Nephron (organoid): ENCODE data around the gene MICAL3.
"Not testable (repeated sequence)": the region's sequence is repeated elsewhere in the genome, so short reads cannot be mapped to it uniquely, and the experiment has no call there.

Experiments
- H3K27ac Mint-ChIP-seq, 3 experiments: 2 replicates each; pipeline ENCODE4 v1.8.0; 2020; ENCODE audit warnings: mixed read lengths in 3 of 3, mild to moderate bottlenecking in 2 of 3, moderate library complexity in 1 of 3
- H3K27me3 Mint-ChIP-seq: 2 replicates; pipeline ENCODE4 v1.8.0; 2021; ENCODE audit warnings: low read depth, mild to moderate bottlenecking, moderate library complexity, mixed read lengths
- H3K36me3 Mint-ChIP-seq: 2 replicates; pipeline ENCODE4 v1.8.0; 2020; ENCODE audit warnings: low read depth, mixed read lengths
- H3K4me1 Mint-ChIP-seq: 2 replicates; pipeline ENCODE4 v1.8.0; 2020; ENCODE audit warnings: mixed read lengths
- H3K4me3 Mint-ChIP-seq, 3 experiments: 2 replicates each; pipeline ENCODE4 v1.8.0; 2020; ENCODE audit warnings: mild to moderate bottlenecking in 3 of 3, mixed read lengths in 3 of 3, moderate library complexity in 2 of 3
- H3K9me3 Mint-ChIP-seq: 2 replicates; pipeline ENCODE4 v1.8.0; 2020; ENCODE audit warnings: mixed read lengths
- CTCF ChIP-seq, 3 experiments: fragments of 200-600 bp; sonication (generic); IDR thresholded peaks; one replicate each; pipeline ENCODE4 v1.5.0; 2021; ENCODE audit warnings: antibody characterized with exemption in 3 of 3; ENCODE audit not compliant: unreplicated experiment in 3 of 3

Gene MICAL3

GRCh38 chr22:18066181-18066859, 42.0 kb upstream of the MICAL3 start:
- peaks cover 33% of the 10 kb centered on the region for H3K27me3 Mint-ChIP-seq
- H3K9me3 Mint-ChIP-seq, result no peaks in the 10 kb centered on the region

GRCh38 chr22:18065256-18065655, 40.9 kb upstream of the MICAL3 start:
- Mint-ChIP-seq H3K27me3 (peaks cover 33% of the 10 kb centered on the region), H3K4me3 (no peak overlapping the region), H3K27ac (peak overlapping the region in 1 of 3 experiments; percentile 73), H3K4me1 (peaks cover 15% of the 10 kb centered on the region), H3K36me3 (no peaks in the 10 kb centered on the region), H3K9me3 (no peaks in the 10 kb centered on the region)
- TF ChIP-seq CTCF (IDR thresholded peaks at IDR 0.05; ENCODE audit: unreplicated experiment in 3 of 3), result no peak

More at GRCh38 chr22:18066181-18066859, 42.0 kb upstream of the MICAL3 start:
- no peak for TF ChIP-seq CTCF (IDR thresholded peaks at IDR 0.05; ENCODE audit: unreplicated experiment in 3 of 3)
- Mint-ChIP-seq H3K36me3 (no peaks in the 10 kb centered on the region), H3K4me1 (peaks cover 15% of the 10 kb centered on the region), H3K27ac (no peak overlapping the region), H3K4me3 (no peak overlapping the region)

GRCh38 chr22:18064636-18065035, 40.3 kb upstream of the MICAL3 start:
- Mint-ChIP-seq H3K4me3 (no peak overlapping the region), H3K9me3 (no peaks in the 10 kb centered on the region), H3K27ac (no peak overlapping the region), H3K4me1 (peaks cover 15% of the 10 kb centered on the region), H3K27me3 (peaks cover 31% of the 10 kb centered on the region), H3K36me3 (no peaks in the 10 kb centered on the region)
- no peak for TF ChIP-seq CTCF (IDR thresholded peaks at IDR 0.05; ENCODE audit: unreplicated experiment in 3 of 3)

- H3K4me3 Mint-ChIP-seq, H3K9me3 Mint-ChIP-seq, H3K36me3 Mint-ChIP-seq: not testable (repeated sequence)
- peaks cover 33% of the 10 kb centered on the region for H3K27me3 Mint-ChIP-seq
- H3K27ac Mint-ChIP-seq, result peak overlapping the region in 1 of 3 experiments; percentile 52
- H3K4me1 Mint-ChIP-seq, result peaks cover 15% of the 10 kb centered on the region
Measured at GRCh38 chr22:18063715-18064114, 39.4 kb upstream of the MICAL3 start.

GRCh38 chr22:18063306-18063705, 38.9 kb upstream of the MICAL3 start:
- Mint-ChIP-seq H3K27ac (no peak overlapping the region), H3K4me3 (no peak overlapping the region), H3K36me3 (no peaks in the 10 kb centered on the region), H3K4me1 (peaks cover 12% of the 10 kb centered on the region), H3K9me3 (no peaks in the 10 kb centered on the region), H3K27me3 (peaks cover 30% of the 10 kb centered on the region)
- no peak for TF ChIP-seq CTCF (IDR thresholded peaks at IDR 0.05; ENCODE audit: unreplicated experiment in 3 of 3)

GRCh38 chr22:18062421-18062820, 38.1 kb upstream of the MICAL3 start:
- Mint-ChIP-seq H3K4me1 (peaks cover 12% of the 10 kb centered on the region), H3K27ac (peak overlapping the region in 1 of 3 experiments; percentile 56), H3K4me3 (no peak overlapping the region), H3K9me3 (no peaks in the 10 kb centered on the region), H3K27me3 (peaks cover 22% of the 10 kb centered on the region), H3K36me3 (no peaks in the 10 kb centered on the region)
- no peak for TF ChIP-seq CTCF (IDR thresholded peaks at IDR 0.05; ENCODE audit: unreplicated experiment in 3 of 3)
